HEK293 (cell line): ENCODE data around the gene APOBEC3A.
A peak's percentile ranks its signal among the peaks of the same experiment; 100 is the strongest.

Source experiments
- CTCF ChIA-PET: fragments of 350-600 bp; formaldehyde crosslinking; extraction: SDS; loops from one replicate; lab custom pipeline; 2021; ENCODE audit warnings: antibody characterized with exemption; lab: Yijun Ruan, JAX
- POLR2A ChIA-PET: fragments of 300-600 bp; formaldehyde crosslinking; extraction: SDS; loops from one replicate; lab custom pipeline; 2020; ENCODE audit warnings: antibody characterized with exemption, inconsistent platforms; lab: Yijun Ruan, JAX
- H3K27ac ChIP-seq: fragments of 200-500 bp; sonication (Bioruptor generic); 2 replicates; pipeline ENCODE4 v1.5.1; 2014; ENCODE audit warnings: low read depth, low read length, control low read depth, inconsistent platforms; ENCODE audit errors: extremely low read depth
- H3K36me3 ChIP-seq, 2 experiments: fragments of 200-500 bp in 1 of 2; sonication (Bioruptor generic) in 1 of 2; 1 replicate in 1 of 2; 2 replicates in 1 of 2; pipeline ENCODE4 v1.5.1; 2014 to 2017; ENCODE audit warnings: inconsistent platforms in 2 of 2, low read length in 2 of 2; ENCODE audit not compliant: control insufficient read depth in 2 of 2, insufficient read depth in 1 of 2
- H3K4me1 ChIP-seq: fragments of 200-500 bp; sonication (Bioruptor generic); 2 replicates; pipeline ENCODE4 v1.5.1; 2014; ENCODE audit warnings: mild to moderate bottlenecking, low read length, inconsistent platforms; ENCODE audit not compliant: control insufficient read depth, insufficient read depth
- H3K4me3 ChIP-seq: 2 replicates; pipeline ENCODE4 v1.5.1; 2011; ENCODE audit warnings: low read depth, mild to moderate bottlenecking, control low read depth, low read length, moderate library complexity
- H3K9me3 ChIP-seq: fragments of 200-500 bp; sonication (Bioruptor generic); 2 replicates; pipeline ENCODE4 v1.5.1; 2014; ENCODE audit warnings: low read depth, low read length, inconsistent platforms; ENCODE audit not compliant: control insufficient read depth, insufficient read depth
- AEBP2 ChIP-seq: fragments of 450-650 bp; formaldehyde crosslinking; IDR thresholded peaks from 2 replicates; pipeline ENCODE4 v1.5.1; 2016; ENCODE audit warnings: missing biosample characterization, missing genetic modification characterization, borderline replicate concordance
- EGR2 ChIP-seq: fragments of 450-650 bp; formaldehyde crosslinking; IDR thresholded peaks from 2 replicates; pipeline ENCODE4 v1.5.1; 2016; ENCODE audit warnings: low read depth, missing biosample characterization, missing genetic modification characterization
- FEZF1 ChIP-seq: fragments of 450-650 bp; formaldehyde crosslinking; IDR thresholded peaks from 2 replicates; pipeline ENCODE4 v1.5.1; 2016; ENCODE audit warnings: missing biosample characterization, missing genetic modification characterization
- HOXA7 ChIP-seq: sonication (generic); formaldehyde crosslinking; IDR thresholded peaks from 2 replicates; pipeline ENCODE4 v1.8.1; 2022; ENCODE audit warnings: missing genetic modification reagents, borderline replicate concordance
- KLF10 ChIP-seq: fragments of 450-650 bp; IDR thresholded peaks from 2 replicates; pipeline ENCODE4 v1.5.1; 2018; ENCODE audit warnings: missing biosample characterization, mild to moderate bottlenecking, missing genetic modification characterization
- OVOL3 ChIP-seq: fragments of 450-650 bp; formaldehyde crosslinking; IDR thresholded peaks from 2 replicates; pipeline ENCODE4 v1.5.1; 2016; ENCODE audit warnings: missing biosample characterization, missing genetic modification characterization
- PRDM1 ChIP-seq: fragments of 450-650 bp; formaldehyde crosslinking; IDR thresholded peaks from 2 replicates; pipeline ENCODE4; 2016; ENCODE audit warnings: missing biosample characterization, missing genetic modification characterization
- RBAK ChIP-seq: fragments of 450-650 bp; formaldehyde crosslinking; IDR thresholded peaks from 2 replicates; pipeline ENCODE4 v1.5.1; 2016; ENCODE audit warnings: missing biosample characterization, missing genetic modification characterization
- SETDB1 ChIP-seq: IDR thresholded peaks from one replicate; pipeline ENCODE4 v1.6.1; 2017; ENCODE audit warnings: mild to moderate bottlenecking, low read length, moderate library complexity, mixed read lengths; ENCODE audit not compliant: insufficient read length
- ZBTB11 ChIP-seq: fragments of 450-650 bp; formaldehyde crosslinking; conservative IDR thresholded peaks from 2 replicates; pipeline ENCODE4 v1.5.1; 2016; ENCODE audit warnings: low read depth, missing biosample characterization, missing genetic modification characterization
- ZBTB21 ChIP-seq: fragments of 450-650 bp; formaldehyde crosslinking; IDR thresholded peaks from 2 replicates; pipeline ENCODE4 v1.5.1; 2017; ENCODE audit warnings: missing biosample characterization, missing genetic modification characterization
- ZFP3 ChIP-seq: fragments of 450-650 bp; formaldehyde crosslinking; IDR thresholded peaks from 2 replicates; pipeline ENCODE4 v1.5.1; 2016; ENCODE audit warnings: low read depth, missing biosample characterization, missing genetic modification characterization
- ZNF132 ChIP-seq: fragments of 450-650 bp; formaldehyde crosslinking; IDR thresholded peaks from 2 replicates; pipeline ENCODE4 v1.5.1; 2017; ENCODE audit warnings: missing biosample characterization, missing genetic modification characterization, borderline replicate concordance
- ZNF140 ChIP-seq: fragments of 450-650 bp; formaldehyde crosslinking; IDR thresholded peaks from 2 replicates; pipeline ENCODE4 v1.5.1; 2016; ENCODE audit warnings: missing biosample characterization, missing genetic modification characterization
- ZNF324 ChIP-seq: fragments of 450-650 bp; formaldehyde crosslinking; IDR thresholded peaks from 2 replicates; pipeline ENCODE4 v1.5.1; 2016; ENCODE audit warnings: missing biosample characterization, missing genetic modification characterization
- ZNF366 ChIP-seq: fragments of 450-650 bp; formaldehyde crosslinking; conservative IDR thresholded peaks from 2 replicates; pipeline ENCODE4 v1.5.1; 2016; ENCODE audit warnings: missing biosample characterization, missing genetic modification characterization
- ZNF558 ChIP-seq: fragments of 450-650 bp; formaldehyde crosslinking; IDR thresholded peaks from 2 replicates; pipeline ENCODE4 v1.5.1; 2016; ENCODE audit warnings: missing biosample characterization, missing genetic modification characterization
- ZNF830 ChIP-seq: fragments of 450-650 bp; IDR thresholded peaks from 2 replicates; pipeline ENCODE4 v1.5.0; 2018; ENCODE audit warnings: missing biosample characterization, missing genetic modification characterization, low read depth, mild to moderate bottlenecking, moderate library complexity
- ZSCAN5A ChIP-seq: fragments of 450-650 bp; formaldehyde crosslinking; IDR thresholded peaks from 2 replicates; pipeline ENCODE4 v1.5.1; 2016; ENCODE audit warnings: missing biosample characterization, missing genetic modification characterization
- TF ChIP-seq, protein P1 (sequence below): fragments of 450-650 bp; formaldehyde crosslinking; IDR thresholded peaks from 2 replicates; pipeline ENCODE4 v1.5.1; 2016; ENCODE audit warnings: missing biosample characterization, missing genetic modification characterization

APOBEC3A gene

GRCh38 chr22:38968801-38969200 lies 11.4 kb downstream of the APOBEC3A start:
- Histone ChIP-seq H3K9me3 (no peaks in the 10 kb centered on the region), H3K4me3 (no peak overlapping the region), H3K36me3 (no peaks in the 10 kb centered on the region), H3K27ac (no peak overlapping the region), H3K4me1 (no peaks in the 10 kb centered on the region)
- POLR2A ChIA-PET: interaction anchor here (0.7 kb wide), 1 partner anchor 44 kb away, joined by 3 read pairs; no protein-coding TSS in a partner anchor
- CTCF ChIA-PET: interaction anchor here (0.7 to 3.6 kb wide), 4 partner anchors 12 to 948 kb away, joined by 3 to 11 read pairs (median 6); no protein-coding TSS in a partner anchor
- no peak for TF ChIP-seq ZNF132 (tag by site-specific recombination)
- no peak for TF ChIP-seq ZFP3 (tag by site-specific recombination)
- no peak for TF ChIP-seq OVOL3 (tag by site-specific recombination)

DNA sequence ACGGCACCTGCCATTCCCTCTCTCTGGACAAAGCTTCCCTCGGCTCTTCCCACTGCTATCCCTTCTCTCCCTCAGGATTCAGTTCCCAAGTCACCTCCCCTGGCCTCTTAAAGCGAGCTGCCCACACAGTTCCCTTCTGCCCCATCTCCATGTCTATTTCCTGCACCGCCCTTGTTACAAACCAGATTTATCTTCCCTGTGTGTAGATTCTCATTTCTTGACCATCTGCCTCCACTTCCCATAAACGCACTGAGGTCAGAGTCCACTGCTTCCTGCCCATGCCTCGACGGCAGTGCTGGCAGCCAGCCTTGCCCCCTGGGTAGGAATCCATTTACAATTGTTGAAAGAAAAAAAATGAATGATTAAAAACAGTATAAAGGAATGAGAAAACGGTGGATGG lies 13.1 kb downstream of the APOBEC3A start:
- H3K4me1 ChIP-seq: no peaks in the 10 kb centered on the region
- H3K9me3 ChIP-seq: no peaks in the 10 kb centered on the region
- TF ChIP-seq EGR2 (0 out of 2 replicates have a peak, but pooled peaks have one; percentile 10), ZBTB21 (tag by site-specific recombination) (no peak), PRDM1 (no peak), ZNF558 (tag by site-specific recombination) (no peak)
- TF ChIP-seq, all 188 proteins: peak for 1
- ChIA-PET POLR2A (no interaction called here), CTCF (interaction anchor here (0.6 to 3.6 kb wide), 9 partner anchors 13 to 202 kb away, joined by 3 to 11 read pairs (median 4); no protein-coding TSS in a partner anchor)
- Histone ChIP-seq H3K36me3 (no peaks in the 10 kb centered on the region), H3K4me3 (no peak overlapping the region), H3K27ac (no peak overlapping the region)

DNA sequence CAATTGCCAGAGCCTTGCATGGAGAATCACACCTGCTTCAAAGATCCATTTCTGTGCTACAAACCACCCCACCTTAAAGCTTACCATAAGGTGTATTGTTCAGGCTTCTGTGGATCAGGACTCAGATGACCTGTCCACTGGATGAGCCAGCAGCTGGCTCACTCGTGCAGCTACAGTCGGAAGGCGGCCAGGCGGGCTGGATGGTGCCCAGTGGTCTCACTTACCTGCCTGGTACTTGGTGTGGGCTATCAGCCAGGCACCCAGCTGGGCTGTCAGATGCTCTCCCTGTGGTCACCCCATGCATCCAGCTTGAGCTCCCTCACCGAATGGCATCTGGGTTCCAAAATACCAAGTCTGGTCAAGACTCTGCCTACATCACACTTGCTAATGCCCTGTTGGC lies 13.8 kb downstream of the APOBEC3A start:
- H3K36me3 ChIP-seq: no peaks in the 10 kb centered on the region
- H3K9me3 ChIP-seq: no peaks in the 10 kb centered on the region
- ChIA-PET POLR2A (no interaction called here), CTCF (interaction anchor here (0.6 to 3.6 kb wide), 9 partner anchors 12 to 202 kb away, joined by 3 to 11 read pairs (median 4); no protein-coding TSS in a partner anchor)
- H3K27ac ChIP-seq: no peak overlapping the region
- no peak overlapping the region for H3K4me3 ChIP-seq
- no peaks in the 10 kb centered on the region for H3K4me1 ChIP-seq
- TF ChIP-seq, protein P1, sequence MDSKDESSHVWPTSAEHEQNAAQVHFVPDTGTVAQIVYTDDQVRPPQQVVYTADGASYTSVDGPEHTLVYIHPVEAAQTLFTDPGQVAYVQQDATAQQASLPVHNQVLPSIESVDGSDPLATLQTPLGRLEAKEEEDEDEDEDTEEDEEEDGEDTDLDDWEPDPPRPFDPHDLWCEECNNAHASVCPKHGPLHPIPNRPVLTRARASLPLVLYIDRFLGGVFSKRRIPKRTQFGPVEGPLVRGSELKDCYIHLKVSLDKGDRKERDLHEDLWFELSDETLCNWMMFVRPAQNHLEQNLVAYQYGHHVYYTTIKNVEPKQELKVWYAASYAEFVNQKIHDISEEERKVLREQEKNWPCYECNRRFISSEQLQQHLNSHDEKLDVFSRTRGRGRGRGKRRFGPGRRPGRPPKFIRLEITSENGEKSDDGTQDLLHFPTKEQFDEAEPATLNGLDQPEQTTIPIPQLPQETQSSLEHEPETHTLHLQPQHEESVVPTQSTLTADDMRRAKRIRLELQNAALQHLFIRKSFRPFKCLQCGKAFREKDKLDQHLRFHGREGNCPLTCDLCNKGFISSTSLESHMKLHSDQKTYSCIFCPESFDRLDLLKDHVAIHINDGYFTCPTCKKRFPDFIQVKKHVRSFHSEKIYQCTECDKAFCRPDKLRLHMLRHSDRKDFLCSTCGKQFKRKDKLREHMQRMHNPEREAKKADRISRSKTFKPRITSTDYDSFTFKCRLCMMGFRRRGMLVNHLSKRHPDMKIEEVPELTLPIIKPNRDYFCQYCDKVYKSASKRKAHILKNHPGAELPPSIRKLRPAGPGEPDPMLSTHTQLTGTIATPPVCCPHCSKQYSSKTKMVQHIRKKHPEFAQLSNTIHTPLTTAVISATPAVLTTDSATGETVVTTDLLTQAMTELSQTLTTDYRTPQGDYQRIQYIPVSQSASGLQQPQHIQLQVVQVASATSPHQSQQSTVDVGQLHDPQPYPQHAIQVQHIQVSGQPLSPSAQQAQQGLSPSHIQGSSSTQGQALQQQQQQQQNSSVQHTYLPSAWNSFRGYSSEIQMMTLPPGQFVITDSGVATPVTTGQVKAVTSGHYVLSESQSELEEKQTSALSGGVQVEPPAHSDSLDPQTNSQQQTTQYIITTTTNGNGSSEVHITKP (tag by site-specific recombination): no peak
- no peak for TF ChIP-seq ZNF140 (tag by site-specific recombination)
- TF ChIP-seq ZSCAN5A (tag by site-specific recombination): no peak
- no peak for TF ChIP-seq ZNF366 (tag by site-specific recombination)
- TF ChIP-seq ZBTB11 (tag by site-specific recombination): no peak
- TF ChIP-seq ZNF830 (tag by site-specific recombination): no peak
- TF ChIP-seq RBAK (tag by site-specific recombination): no peak
- no peak for TF ChIP-seq SETDB1
- no peak for TF ChIP-seq KLF10 (tag by site-specific recombination)
- TF ChIP-seq AEBP2 (tag by site-specific recombination): no peak
- no peak for TF ChIP-seq ZNF324 (tag by site-specific recombination)
- no peak for TF ChIP-seq FEZF1 (tag by site-specific recombination)
- TF ChIP-seq HOXA7 (CRISPR knock-in tag): no peak
